ENCODE results near the gene YWHAG.

DNA sequence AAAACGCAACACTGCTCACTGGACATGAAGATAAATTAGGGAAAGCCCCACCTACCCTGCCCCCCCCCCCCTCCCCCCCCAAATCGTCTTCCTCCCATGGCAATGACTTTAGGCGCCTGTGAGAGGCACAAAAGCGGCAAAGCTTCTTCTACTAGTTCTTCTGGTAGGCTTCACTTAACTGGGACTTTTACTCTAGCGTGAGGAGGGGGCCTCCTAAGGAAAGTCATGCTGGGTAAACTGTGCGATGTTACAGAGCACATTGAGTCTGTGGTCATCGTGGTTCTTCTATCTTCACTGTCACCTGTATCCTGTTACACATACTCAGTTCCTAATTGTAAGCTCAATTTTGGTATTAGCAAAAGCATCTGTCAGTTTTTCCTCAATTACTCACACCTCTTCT, 31.2 kb downstream of the YWHAG start:
- TF ChIP-seq EZH2 (IDR thresholded peaks at IDR 0.05; ENCODE audit: insufficient read depth, low read length): no peak
- TF ChIP-seq, protein P1, sequence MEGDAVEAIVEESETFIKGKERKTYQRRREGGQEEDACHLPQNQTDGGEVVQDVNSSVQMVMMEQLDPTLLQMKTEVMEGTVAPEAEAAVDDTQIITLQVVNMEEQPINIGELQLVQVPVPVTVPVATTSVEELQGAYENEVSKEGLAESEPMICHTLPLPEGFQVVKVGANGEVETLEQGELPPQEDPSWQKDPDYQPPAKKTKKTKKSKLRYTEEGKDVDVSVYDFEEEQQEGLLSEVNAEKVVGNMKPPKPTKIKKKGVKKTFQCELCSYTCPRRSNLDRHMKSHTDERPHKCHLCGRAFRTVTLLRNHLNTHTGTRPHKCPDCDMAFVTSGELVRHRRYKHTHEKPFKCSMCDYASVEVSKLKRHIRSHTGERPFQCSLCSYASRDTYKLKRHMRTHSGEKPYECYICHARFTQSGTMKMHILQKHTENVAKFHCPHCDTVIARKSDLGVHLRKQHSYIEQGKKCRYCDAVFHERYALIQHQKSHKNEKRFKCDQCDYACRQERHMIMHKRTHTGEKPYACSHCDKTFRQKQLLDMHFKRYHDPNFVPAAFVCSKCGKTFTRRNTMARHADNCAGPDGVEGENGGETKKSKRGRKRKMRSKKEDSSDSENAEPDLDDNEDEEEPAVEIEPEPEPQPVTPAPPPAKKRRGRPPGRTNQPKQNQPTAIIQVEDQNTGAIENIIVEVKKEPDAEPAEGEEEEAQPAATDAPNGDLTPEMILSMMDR (IDR thresholded peaks at IDR 0.05; ENCODE audit: insufficient read depth, low read depth, low read length): no peak
